Stimulated activated naive CD8-positive, alpha-beta T cell treated with anti-CD3 and anti-CD28 coated beads, Interleukin-15, Interleukin-2, amounts not matched to agents 100 ng/mL and 50 ng/mL, for 24 hours (primary cell): ENCODE measurements around the gene CSTPP1.
"Not testable (repeated sequence)": the region's sequence is repeated elsewhere in the genome, so short reads cannot be mapped to it uniquely, and the experiment has no call there.

Experiments used
- H3K27ac Mint-ChIP-seq: one replicate; pipeline ENCODE4 v1.8.0; 2021; ENCODE audit warnings: mild to moderate bottlenecking, mixed read lengths
- H3K27me3 Mint-ChIP-seq: one replicate; pipeline ENCODE4 v1.8.0; 2021; ENCODE audit warnings: mixed read lengths
- H3K36me3 Mint-ChIP-seq: one replicate; pipeline ENCODE4 v1.8.0; 2021; ENCODE audit warnings: low read depth, mixed read lengths
- H3K4me1 Mint-ChIP-seq: one replicate; pipeline ENCODE4 v1.8.0; 2021; ENCODE audit warnings: low read depth, mixed read lengths
- H3K4me3 Mint-ChIP-seq: one replicate; pipeline ENCODE4 v1.8.0; 2021; ENCODE audit warnings: mild to moderate bottlenecking, mixed read lengths
- H3K9me3 Mint-ChIP-seq: one replicate; pipeline ENCODE4 v1.8.0; 2021; ENCODE audit warnings: mixed read lengths

Gene CSTPP1

GRCh38 chr11:46918083-46918787 lies 18.3 kb upstream of the CSTPP1 start, which contains the start of gene LRP4:
Gene LRP4, minus strand, starts transcription at chr11:46918550. Its CDS starts 171 bp downstream, at chr11:46918379.
- Mint-ChIP-seq H3K36me3 (no peaks in the 10 kb centered on the region), H3K27ac (no peak within 1 kb of the TSS), H3K4me3 (peak within 1 kb of the TSS; percentile 75), H3K9me3 (no peaks in the 10 kb centered on the region), H3K27me3 (peaks cover 51% of the 10 kb centered on the region), H3K4me1 (peaks cover 28% of the 10 kb centered on the region)

GRCh38 chr11:46918788-46919513 lies 17.6 kb upstream of the CSTPP1 start:
- no peaks in the 10 kb centered on the region for H3K36me3 Mint-ChIP-seq
- H3K4me3 Mint-ChIP-seq = peak overlapping the region; percentile 69
- peaks cover 44% of the 10 kb centered on the region for H3K27me3 Mint-ChIP-seq
- no peak overlapping the region for H3K27ac Mint-ChIP-seq
- peaks cover 28% of the 10 kb centered on the region for H3K4me1 Mint-ChIP-seq
- H3K9me3 Mint-ChIP-seq = no peaks in the 10 kb centered on the region

- Mint-ChIP-seq H3K4me3 (no peak overlapping the region), H3K36me3 (no peaks in the 10 kb centered on the region), H3K27ac (no peak overlapping the region), H3K9me3 (no peaks in the 10 kb centered on the region), H3K27me3 (peaks cover 27% of the 10 kb centered on the region), H3K4me1 (peaks cover 28% of the 10 kb centered on the region)
Observed at GRCh38 chr11:46920755-46921154, 15.8 kb upstream of the CSTPP1 start.

- not testable (repeated sequence) for H3K9me3 Mint-ChIP-seq, H3K36me3 Mint-ChIP-seq, H3K4me3 Mint-ChIP-seq, H3K27ac Mint-ChIP-seq, H3K4me1 Mint-ChIP-seq
- H3K27me3 Mint-ChIP-seq = peaks cover 18% of the 10 kb centered on the region
Observed at GRCh38 chr11:46927928-46928327, 8.6 kb upstream of the CSTPP1 start.

GRCh38 chr11:46928701-46929100 lies 7.9 kb upstream of the CSTPP1 start:
- H3K4me1 Mint-ChIP-seq, H3K36me3 Mint-ChIP-seq, H3K9me3 Mint-ChIP-seq, H3K27ac Mint-ChIP-seq, H3K4me3 Mint-ChIP-seq: not testable (repeated sequence)
- H3K27me3 Mint-ChIP-seq = peaks cover 18% of the 10 kb centered on the region

- H3K27me3 Mint-ChIP-seq = peaks cover 18% of the 10 kb centered on the region
- no peaks in the 10 kb centered on the region for H3K9me3 Mint-ChIP-seq
- no peak overlapping the region for H3K27ac Mint-ChIP-seq
- peaks cover 9% of the 10 kb centered on the region for H3K4me1 Mint-ChIP-seq
- no peaks in the 10 kb centered on the region for H3K36me3 Mint-ChIP-seq
- H3K4me3 Mint-ChIP-seq = no peak overlapping the region
Observed at GRCh38 chr11:46930089-46930488, 6.5 kb upstream of the CSTPP1 start.

GRCh38 chr11:46942172-46942571 lies 5.6 kb downstream of the CSTPP1 start:
- Mint-ChIP-seq H3K9me3 (no peaks in the 10 kb centered on the region), H3K27me3 (no peaks in the 10 kb centered on the region), H3K27ac (no peak overlapping the region), H3K4me3 (no peak overlapping the region), H3K4me1 (peaks cover 2% of the 10 kb centered on the region), H3K36me3 (peaks cover 5% of the 10 kb centered on the region)

GRCh38 chr11:46944356-46945075 lies 8.0 kb downstream of the CSTPP1 start:
- Mint-ChIP-seq H3K27me3 (no peaks in the 10 kb centered on the region), H3K36me3 (peaks cover 3% of the 10 kb centered on the region), H3K9me3 (no peaks in the 10 kb centered on the region), H3K4me1 (no peaks in the 10 kb centered on the region), H3K27ac (no peak overlapping the region), H3K4me3 (no peak overlapping the region)

GRCh38 chr11:46947399-46948077 lies 11.0 kb downstream of the CSTPP1 start:
- Mint-ChIP-seq H3K4me1 (peaks cover 2% of the 10 kb centered on the region), H3K36me3 (no peaks in the 10 kb centered on the region), H3K4me3 (no peak overlapping the region), H3K27ac (no peak overlapping the region), H3K27me3 (no peaks in the 10 kb centered on the region), H3K9me3 (no peaks in the 10 kb centered on the region)

- H3K27ac Mint-ChIP-seq = no peak overlapping the region
- H3K4me3 Mint-ChIP-seq = no peak overlapping the region
- peaks cover 4% of the 10 kb centered on the region for H3K4me1 Mint-ChIP-seq
- no peaks in the 10 kb centered on the region for H3K27me3 Mint-ChIP-seq
- no peaks in the 10 kb centered on the region for H3K36me3 Mint-ChIP-seq
- no peaks in the 10 kb centered on the region for H3K9me3 Mint-ChIP-seq
Observed at GRCh38 chr11:46948378-46949131, 12.0 kb downstream of the CSTPP1 start.

GRCh38 chr11:46949297-46949696 lies 12.7 kb downstream of the CSTPP1 start:
- Mint-ChIP-seq H3K9me3 (no peaks in the 10 kb centered on the region), H3K4me3 (no peak overlapping the region), H3K4me1 (peaks cover 4% of the 10 kb centered on the region), H3K36me3 (peaks cover 4% of the 10 kb centered on the region), H3K27me3 (no peaks in the 10 kb centered on the region), H3K27ac (no peak overlapping the region)

GRCh38 chr11:46951864-46952263 lies 15.3 kb downstream of the CSTPP1 start:
- peaks cover 4% of the 10 kb centered on the region for H3K4me1 Mint-ChIP-seq
- H3K9me3 Mint-ChIP-seq = no peaks in the 10 kb centered on the region
- no peak overlapping the region for H3K27ac Mint-ChIP-seq
- peaks cover 4% of the 10 kb centered on the region for H3K36me3 Mint-ChIP-seq
- H3K27me3 Mint-ChIP-seq = no peaks in the 10 kb centered on the region
- H3K4me3 Mint-ChIP-seq = no peak overlapping the region

GRCh38 chr11:46952553-46952952 lies 16.0 kb downstream of the CSTPP1 start:
- Mint-ChIP-seq H3K4me3 (no peak overlapping the region), H3K36me3 (peaks cover 4% of the 10 kb centered on the region), H3K9me3 (no peaks in the 10 kb centered on the region), H3K4me1 (peaks cover 4% of the 10 kb centered on the region), H3K27me3 (no peaks in the 10 kb centered on the region), H3K27ac (no peak overlapping the region)

- peaks cover 4% of the 10 kb centered on the region for H3K4me1 Mint-ChIP-seq
- H3K4me3 Mint-ChIP-seq = no peak overlapping the region
- H3K27me3 Mint-ChIP-seq = no peaks in the 10 kb centered on the region
- H3K27ac Mint-ChIP-seq = no peak overlapping the region
- no peaks in the 10 kb centered on the region for H3K9me3 Mint-ChIP-seq
- peaks cover 4% of the 10 kb centered on the region for H3K36me3 Mint-ChIP-seq
Observed at GRCh38 chr11:46953093-46953492, 16.5 kb downstream of the CSTPP1 start.
